HCT116 (cell line): ENCODE results near the gene SIL1. TPM values are rescaled to one million over a fixed set of nuclear protein-coding genes. Genes with fewer than 3 reads are reported as not detected.
A peak's percentile ranks its signal among the peaks of the same experiment; 100 is the strongest.

ENCODE experiments used
- ATAC-seq: fragments of 200-7000 bp; cut with Tn5 transposase; 2 replicates; pipeline ENCODE4 v1.9.1; 2020; ENCODE audit warnings: mild to moderate bottlenecking, moderate library complexity
- BruUV-seq: library from RNA; stranded (reverse); fragments of 400-500 nt; replicated peaks from 2 replicates; lab custom pipeline; 2021; lab: Mats Ljungman, UMichigan
- CTCF ChIA-PET: fragments of 300-600 bp; sonication (Branson Sonifier 250); formaldehyde crosslinking; loops from one replicate; lab custom pipeline; 2021; ENCODE audit warnings: antibody characterized with exemption; lab: Charles Lee
- POLR2A ChIA-PET: fragments of 300-600, 350-600 bp; sonication (Branson Sonifier 250); formaldehyde crosslinking; loops from one replicate; lab custom pipeline; 2021; ENCODE audit warnings: antibody characterized with exemption; lab: Charles Lee
- RAD21 ChIA-PET, 2 experiments: fragments of 300-600 bp; sonication (Branson Sonifier 250); formaldehyde crosslinking; loops; one replicate each; lab custom pipeline; 2023; ENCODE audit warnings: low total read pairs in 2 of 2; ENCODE audit not compliant: uncharacterized antibody in 2 of 2, unreplicated experiment in 2 of 2, low non-redundant PET in 1 of 2; lab: Charles Lee
- DNase-seq: peaks from one replicate; pipeline ENCODE4 v3.0.0-alpha.2; 2010; ENCODE audit warnings: low read depth, low spot score
- H2AFZ ChIP-seq: fragments of 200-600 bp; shearing (Covaris generic), sonication (generic); 2 replicates; pipeline ENCODE4 v1.6.1; 2017; ENCODE audit warnings: low read depth, mixed run types, mixed read lengths, antibody characterized with exemption, low read length; ENCODE audit not compliant: poor library complexity, severe bottlenecking
- H3K27ac ChIP-seq: 2 replicates; pipeline ENCODE4 v1.5.1; 2012; ENCODE audit warnings: low read depth, low read length
- H3K27me3 ChIP-seq: fragments of 200-600 bp; sonication (generic); 2 replicates; pipeline ENCODE4 v1.6.1; 2016; ENCODE audit warnings: mixed run types, low read length, mixed read lengths; ENCODE audit not compliant: insufficient read depth
- H3K36me3 ChIP-seq, 2 experiments: fragments of 200-500 bp in 1 of 2; fragments of 200-600 bp in 1 of 2; sonication (Bioruptor generic) in 1 of 2; sonication (generic) in 1 of 2; 2 replicates each; pipeline versions ENCODE4 v1.5.1 to v1.6.1; 2014 to 2016; ENCODE audit warnings: low read length in 2 of 2, inconsistent platforms in 1 of 2, mixed read lengths in 1 of 2, mixed run types in 1 of 2; ENCODE audit not compliant: insufficient read depth in 2 of 2, control insufficient read depth in 1 of 2
- H3K4me1 ChIP-seq, 2 experiments: fragments of 200-600 bp in 1 of 2; sonication (generic) in 1 of 2; 2 replicates each; pipeline versions ENCODE4 v1.5.1 to v1.6.1; 2012 to 2017; ENCODE audit warnings: low read length in 2 of 2, inconsistent platforms in 1 of 2, mild to moderate bottlenecking in 1 of 2, mixed read lengths in 1 of 2, mixed run types in 1 of 2, moderate library complexity in 1 of 2; ENCODE audit not compliant: insufficient read depth in 2 of 2, control insufficient read depth in 1 of 2
- H3K4me2 ChIP-seq: fragments of 200-600 bp; sonication (generic); 2 replicates; pipeline ENCODE4 v1.6.1; 2017; ENCODE audit warnings: mixed run types, low read length, mixed read lengths
- H3K4me3 ChIP-seq, 2 experiments: fragments of 200-600 bp in 1 of 2; sonication (generic) in 1 of 2; replicated peaks in 1 of 2; 2 replicates each; pipeline ENCODE4 v1.5.1; 2011 to 2016; ENCODE audit warnings: low read length in 2 of 2, control low read depth in 1 of 2, low read depth in 1 of 2, mild to moderate bottlenecking in 1 of 2, mixed read lengths in 1 of 2, mixed run types in 1 of 2
- H3K79me2 ChIP-seq: fragments of 200-600 bp; sonication (generic); 2 replicates; pipeline ENCODE4 v1.6.1; 2017; ENCODE audit warnings: mild to moderate bottlenecking, mixed run types, low read length, moderate library complexity, mixed read lengths; ENCODE audit not compliant: insufficient read depth
- H3K9ac ChIP-seq: fragments of 200-600 bp; sonication (generic); 2 replicates; pipeline ENCODE4 v1.6.1; 2016; ENCODE audit warnings: low read length, mixed read lengths
- H3K9me2 ChIP-seq: fragments of 200-600 bp; sonication (generic), shearing (Covaris generic); 2 replicates; pipeline ENCODE4 v1.6.1; 2017; ENCODE audit warnings: mixed run types, mild to moderate bottlenecking, moderate library complexity; ENCODE audit not compliant: insufficient read depth
- H3K9me3 ChIP-seq, 2 experiments: fragments of 200-500 bp in 1 of 2; fragments of 200-600 bp in 1 of 2; sonication (Bioruptor generic) in 1 of 2; sonication (generic) in 1 of 2; 2 replicates each; pipeline ENCODE4 v1.6.1; 2014 to 2017; ENCODE audit warnings: low read length in 2 of 2, mixed read lengths in 2 of 2, inconsistent platforms in 1 of 2, low read depth in 1 of 2, mild to moderate bottlenecking in 1 of 2, mixed run types in 1 of 2, moderate library complexity in 1 of 2; ENCODE audit not compliant: control insufficient read depth in 1 of 2, insufficient read depth in 1 of 2
- H4K20me1 ChIP-seq: fragments of 200-600 bp; sonication (generic), shearing (Covaris generic); 2 replicates; pipeline ENCODE4 v1.6.1; 2017; ENCODE audit warnings: mixed run types, mild to moderate bottlenecking, moderate library complexity; ENCODE audit not compliant: insufficient read depth
- ATF3 ChIP-seq: IDR thresholded peaks from 2 replicates; pipeline ENCODE4 v1.6.1; 2012
- ELF1 ChIP-seq: IDR thresholded peaks from 2 replicates; pipeline ENCODE4 v1.6.1; 2012; ENCODE audit warnings: low read depth, borderline replicate concordance
- EZH2 ChIP-seq: fragments of 200-600 bp; sonication (generic); IDR thresholded peaks from 2 replicates; pipeline ENCODE4 v1.6.1; 2017; ENCODE audit warnings: antibody characterized with exemption, mixed run types
- EZH2phosphoT487 ChIP-seq: fragments of 200-600 bp; IDR thresholded peaks from 2 replicates; pipeline ENCODE4 v1.6.1; 2018; ENCODE audit warnings: antibody characterized with exemption, borderline replicate concordance
- POLR2A ChIP-seq: IDR thresholded peaks from 2 replicates; pipeline ENCODE4 v1.7.0; 2011; ENCODE audit warnings: borderline replicate concordance; ENCODE audit not compliant: insufficient read depth, insufficient read length; ENCODE audit errors: extremely low read depth
- POLR2AphosphoS5 ChIP-seq: IDR thresholded peaks from 2 replicates; pipeline ENCODE4 v1.6.1; 2011; ENCODE audit warnings: mild to moderate bottlenecking, low read depth, low read length, moderate library complexity
- REST ChIP-seq: IDR thresholded peaks from 2 replicates; pipeline ENCODE4 v1.6.1; 2012; ENCODE audit warnings: low read depth
- ZBTB33 ChIP-seq: IDR thresholded peaks from 2 replicates; pipeline ENCODE4 v1.6.1; 2011; ENCODE audit warnings: mild to moderate bottlenecking, low read length, moderate library complexity; ENCODE audit not compliant: insufficient replicate concordance; ENCODE audit errors: extremely low read depth
- ZFX ChIP-seq: fragments of 450-650 bp; IDR thresholded peaks from 2 replicates; pipeline ENCODE4 v1.6.1; 2017
- ZNF274 ChIP-seq: fragments of 200-500 bp; sonication (Bioruptor generic); IDR thresholded peaks from 2 replicates; pipeline ENCODE4 v1.6.1; 2014; ENCODE audit warnings: mild to moderate bottlenecking, low read depth, low read length, inconsistent platforms
- intact Hi-C: fragments of 100-400 bp; cut with micrococcal nuclease; formaldehyde crosslinking; loops from 2 replicates; pipeline ENCODE4 v1.10.0; 2022
- total RNA-seq: library from RNA; stranded (reverse); gene quantifications from one replicate; pipeline ENCODE4 v1.2.1, GENCODE V29; 2021; ENCODE audit not compliant: unreplicated experiment
- TF ChIP-seq, protein P1 (sequence below), 3 experiments: fragments of 200-600 bp in 1 of 3; sonication (generic) in 1 of 3; IDR thresholded peaks in 2 of 3; conservative IDR thresholded peaks in 1 of 3; 2 replicates each; pipeline ENCODE4 v1.5.1; 2012 to 2017; ENCODE audit warnings: low read depth in 2 of 3, low read length in 2 of 3, antibody characterized with exemption in 1 of 3, borderline replicate concordance in 1 of 3, control low read depth in 1 of 3, mild to moderate bottlenecking in 1 of 3, mixed read lengths in 1 of 3, mixed run types in 1 of 3, moderate library complexity in 1 of 3; ENCODE audit not compliant: insufficient read depth in 1 of 3

SIL1 gene
- total RNA-seq, 1 experiment from 2014 or later: 34.0 TPM

- H3K27ac ChIP-seq: no peak overlapping the region
- CTCF ChIA-PET: no interaction called here
- RAD21 ChIA-PET: no interaction called here
- H2AFZ ChIP-seq: no peak overlapping the region
- no peaks in the 10 kb centered on the region for H4K20me1 ChIP-seq
- DNase-seq: no peak
- no peaks in the 10 kb centered on the region for H3K36me3 ChIP-seq
- H3K4me3 ChIP-seq: no peak overlapping the region
- POLR2A ChIA-PET: no interaction called here
- H3K9ac ChIP-seq: no peak overlapping the region
- H3K4me2 ChIP-seq: no peak overlapping the region
- no peaks in the 10 kb centered on the region for H3K9me3 ChIP-seq
- BruUV-seq: no TSS peak
- intact Hi-C loops: loop anchor here (10.0 kb wide), 1 partner anchor 58 kb away; no protein-coding TSS in a partner anchor
- peaks cover 7 to 12% of the 10 kb centered on the region in 2 experiments; a peak in 3 of 4 replicates for H3K4me1 ChIP-seq
- H3K79me2 ChIP-seq: no peaks in the 10 kb centered on the region
- no peaks in the 10 kb centered on the region for H3K27me3 ChIP-seq
- ATAC-seq: 0 out of 2 replicates have a peak, but pooled peaks have one; percentile 25
- TF ChIP-seq ATF3: no peak
- no peak for TF ChIP-seq EZH2phosphoT487
- TF ChIP-seq, protein P1, sequence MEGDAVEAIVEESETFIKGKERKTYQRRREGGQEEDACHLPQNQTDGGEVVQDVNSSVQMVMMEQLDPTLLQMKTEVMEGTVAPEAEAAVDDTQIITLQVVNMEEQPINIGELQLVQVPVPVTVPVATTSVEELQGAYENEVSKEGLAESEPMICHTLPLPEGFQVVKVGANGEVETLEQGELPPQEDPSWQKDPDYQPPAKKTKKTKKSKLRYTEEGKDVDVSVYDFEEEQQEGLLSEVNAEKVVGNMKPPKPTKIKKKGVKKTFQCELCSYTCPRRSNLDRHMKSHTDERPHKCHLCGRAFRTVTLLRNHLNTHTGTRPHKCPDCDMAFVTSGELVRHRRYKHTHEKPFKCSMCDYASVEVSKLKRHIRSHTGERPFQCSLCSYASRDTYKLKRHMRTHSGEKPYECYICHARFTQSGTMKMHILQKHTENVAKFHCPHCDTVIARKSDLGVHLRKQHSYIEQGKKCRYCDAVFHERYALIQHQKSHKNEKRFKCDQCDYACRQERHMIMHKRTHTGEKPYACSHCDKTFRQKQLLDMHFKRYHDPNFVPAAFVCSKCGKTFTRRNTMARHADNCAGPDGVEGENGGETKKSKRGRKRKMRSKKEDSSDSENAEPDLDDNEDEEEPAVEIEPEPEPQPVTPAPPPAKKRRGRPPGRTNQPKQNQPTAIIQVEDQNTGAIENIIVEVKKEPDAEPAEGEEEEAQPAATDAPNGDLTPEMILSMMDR (IDR thresholded peaks at IDR 0.05 in 2 of 3, conservative IDR thresholded peaks at IDR 0.05 in 1 of 3; ENCODE audit: borderline replicate concordance in 1 of 3, insufficient read depth in 1 of 3, low read depth in 2 of 3, low read length in 2 of 3): no peak
- TF ChIP-seq ZNF274: no peak
- TF ChIP-seq ZFX: no peak
- TF ChIP-seq POLR2A: no peak
- no peak for TF ChIP-seq POLR2AphosphoS5
- TF ChIP-seq ZBTB33: no peak
- TF ChIP-seq ELF1: no peak
- no peak for TF ChIP-seq EZH2
- no peak for TF ChIP-seq REST
- H3K9me2 ChIP-seq: no peaks in the 10 kb centered on the region
These were observed 51.2 kb downstream of the SIL1 start for GRCh38 chr5:139146809-139147482.
